SK-N-SH (cell line): ENCODE data around the gene FRAS1. TPM values are rescaled to one million over a fixed set of nuclear protein-coding genes. Genes with fewer than 3 reads are reported as not detected.
"Not testable (repeated sequence)": the region's sequence is repeated elsewhere in the genome, so short reads cannot be mapped to it uniquely, and the experiment has no call there.

Experiments
- CTCF ChIA-PET: fragments of 300-600, 350-600 bp; formaldehyde crosslinking; extraction: SDS; loops from one replicate; lab custom pipeline; 2021; lab: Yijun Ruan, JAX
- POLR2A ChIA-PET: fragments of 350-600 bp; sonication (Branson Sonifier 250); formaldehyde crosslinking; extraction: SDS; loops from one replicate; lab custom pipeline; 2020; ENCODE audit warnings: antibody characterized with exemption, inconsistent platforms; lab: Yijun Ruan, JAX
- DNase-seq: peaks from one replicate; pipeline ENCODE4 v3.0.0; 2012
- H2AFZ ChIP-seq: fragments of 200-600 bp; sonication (generic); 2 replicates; pipeline ENCODE4 v1.8.1; 2016; ENCODE audit warnings: antibody characterized with exemption, mild to moderate bottlenecking, low read depth
- H3F3A ChIP-seq: fragments of 200-600 bp; sonication (generic); replicated peaks from 2 replicates; pipeline ENCODE3; 2016; ENCODE audit warnings: antibody characterized with exemption, mild to moderate bottlenecking; ENCODE audit not compliant: insufficient read depth
- H3K27ac ChIP-seq, 2 experiments: fragments of 200-500 bp in 1 of 2; fragments of 200-600 bp in 1 of 2; sonication (Bioruptor generic) in 1 of 2; sonication (generic), shearing (Covaris generic) in 1 of 2; 2 replicates each; pipeline versions ENCODE4 v1.5.1 to v1.6.1; 2014 to 2016; ENCODE audit warnings: low read depth in 2 of 2, inconsistent platforms in 1 of 2, low read length in 1 of 2, mild to moderate bottlenecking in 1 of 2, mixed read lengths in 1 of 2
- H3K27me3 ChIP-seq: fragments of 200-600 bp; sonication (generic), shearing (Covaris generic); 2 replicates; pipeline ENCODE4 v1.6.1; 2016; ENCODE audit warnings: mixed run types; ENCODE audit not compliant: insufficient read depth
- H3K36me3 ChIP-seq, 2 experiments: fragments of 200-500 bp in 1 of 2; fragments of 200-600 bp in 1 of 2; sonication (Bioruptor generic) in 1 of 2; sonication (generic) in 1 of 2; replicated peaks in 1 of 2; 2 replicates each; pipeline versions ENCODE3 to v1.5.1; 2014 to 2016; ENCODE audit warnings: low read length in 1 of 2, mild to moderate bottlenecking in 1 of 2; ENCODE audit not compliant: insufficient read depth in 2 of 2, control insufficient read depth in 1 of 2
- H3K4me1 ChIP-seq, 2 experiments: fragments of 200-500 bp in 1 of 2; fragments of 200-600 bp in 1 of 2; sonication (Bioruptor generic) in 1 of 2; sonication (generic), shearing (Covaris generic) in 1 of 2; 2 replicates each; pipeline versions ENCODE4 v1.5.1 to v1.6.1; 2014 to 2016; ENCODE audit warnings: low read depth in 1 of 2, low read length in 1 of 2, mixed run types in 1 of 2; ENCODE audit not compliant: insufficient read depth in 2 of 2, control insufficient read depth in 1 of 2
- H3K4me2 ChIP-seq: fragments of 200-600 bp; sonication (generic), shearing (Covaris generic); 2 replicates; pipeline ENCODE4 v1.6.1; 2017; ENCODE audit warnings: mixed run types
- H3K4me3 ChIP-seq, 2 experiments: fragments of 200-500 bp in 1 of 2; fragments of 200-600 bp in 1 of 2; sonication (Bioruptor generic) in 1 of 2; sonication (generic), shearing (Covaris generic) in 1 of 2; 2 replicates each; pipeline versions ENCODE4 v1.5.1 to v1.8.1; 2014 to 2016; ENCODE audit warnings: low read depth in 2 of 2, inconsistent platforms in 1 of 2, low read length in 1 of 2, mild to moderate bottlenecking in 1 of 2, mixed read lengths in 1 of 2, moderate library complexity in 1 of 2
- H3K79me2 ChIP-seq: fragments of 200-600 bp; sonication (generic); 2 replicates; pipeline ENCODE4 v1.8.1; 2017; ENCODE audit warnings: mild to moderate bottlenecking; ENCODE audit not compliant: insufficient read depth
- H3K9ac ChIP-seq: fragments of 200-600 bp; sonication (generic); 2 replicates; pipeline ENCODE4 v1.6.1; 2017; ENCODE audit warnings: mixed run types
- H3K9me2 ChIP-seq: fragments of 200-600 bp; sonication (generic); 2 replicates; pipeline ENCODE4 v1.6.1; 2017; ENCODE audit warnings: mixed run types
- H3K9me3 ChIP-seq: fragments of 200-600 bp; sonication (generic); 2 replicates; pipeline ENCODE4 v1.6.1; 2017; ENCODE audit warnings: mixed run types, mild to moderate bottlenecking, moderate library complexity
- H4K20me1 ChIP-seq: fragments of 200-600 bp; sonication (generic); 2 replicates; pipeline ENCODE4 v1.6.1; 2017; ENCODE audit warnings: mild to moderate bottlenecking, mixed run types; ENCODE audit not compliant: insufficient read depth
- EP300 ChIP-seq, 2 experiments: IDR thresholded peaks; 2 replicates each; pipeline versions ENCODE4 v1.4.0 to v1.6.1; 2012; ENCODE audit warnings: borderline replicate concordance in 1 of 2, low read depth in 1 of 2, low read length in 1 of 2
- EZH2phosphoT487 ChIP-seq: fragments of 200-600 bp; sonication (generic); IDR thresholded peaks from 2 replicates; pipeline ENCODE4 v1.6.1; 2017; ENCODE audit warnings: low read depth, mixed run types, mild to moderate bottlenecking, antibody characterized with exemption, moderate library complexity, borderline replicate concordance
- GABPA ChIP-seq: IDR thresholded peaks from 2 replicates; pipeline ENCODE4 v1.4.0; 2012; ENCODE audit warnings: low read depth, mild to moderate bottlenecking
- POLR2AphosphoS5 ChIP-seq: IDR thresholded peaks from 2 replicates; pipeline ENCODE4 v1.6.1; 2012; ENCODE audit warnings: low read depth, low read length
- RAD21 ChIP-seq: IDR thresholded peaks from 2 replicates; pipeline ENCODE4 v1.6.1; 2012; ENCODE audit warnings: mild to moderate bottlenecking, low read length
- RCOR1 ChIP-seq: fragments of 150-350 bp; IDR thresholded peaks from 2 replicates; pipeline ENCODE4 v1.6.1; 2017; ENCODE audit warnings: antibody characterized with exemption, low read length
- RFX5 ChIP-seq: IDR thresholded peaks from 2 replicates; pipeline ENCODE4 v1.6.1; 2012; ENCODE audit warnings: mild to moderate bottlenecking, improper control_type of control experiment, low read length
- SIN3A ChIP-seq: IDR thresholded peaks from 2 replicates; pipeline ENCODE4 v1.6.1; 2012; ENCODE audit warnings: low read depth, mild to moderate bottlenecking, low read length, moderate library complexity, borderline replicate concordance
- SMC3 ChIP-seq: IDR thresholded peaks from 2 replicates; pipeline ENCODE4 v1.6.1; 2012; ENCODE audit warnings: low read depth, low read length, improper control_type of control experiment
- TAF1 ChIP-seq: IDR thresholded peaks from 2 replicates; pipeline ENCODE4 v1.6.1; 2012; ENCODE audit warnings: low read depth, mild to moderate bottlenecking, low read length, moderate library complexity, borderline replicate concordance
- TCF12 ChIP-seq: IDR thresholded peaks from 2 replicates; pipeline ENCODE4 v1.4.0; 2012
- WGBS: methylation state at CpG from one replicate; pipeline ENCODE4 v1.1.6; 2017; ENCODE audit warnings: low lambda C conversion rate; 5-methylcytosine and 5-hydroxymethylcytosine counted together
- polyA plus RNA-seq, 3 experiments: library from polyadenylated mRNA; depleted of rRNA; stranded (reverse); fragments of >200 nt; gene quantifications; 2 replicates each; pipeline ENCODE4 v1.2.3, GENCODE V29; 2012

The FRAS1 gene
- polyA plus RNA-seq, 1 of the 3 experiments (the other 2 are of a cell fraction), result 8.3 TPM

GRCh38 chr4:78323439-78323838, 266.3 kb downstream of the FRAS1 start:
- DNase-seq, result no peak
- TF ChIP-seq SIN3A (no peak), TAF1 (no peak), GABPA (no peak), RFX5 (no peak), RAD21 (no peak), TCF12 (no peak), SMC3 (no peak), EZH2phosphoT487 (no peak), EP300 (IDR thresholded peaks at IDR 0.05; ENCODE audit: borderline replicate concordance in 1 of 2, low read depth in 1 of 2, low read length in 1 of 2) (no peak)
- Histone ChIP-seq H3K9me2 (no peaks in the 10 kb centered on the region), H4K20me1 (no peaks in the 10 kb centered on the region), H3K4me2 (no peak overlapping the region), H3K4me3 (no peak overlapping the region), H3K27me3 (no peaks in the 10 kb centered on the region), H2AFZ (no peak overlapping the region), H3K9ac (no peak overlapping the region), H3K9me3 (no peaks in the 10 kb centered on the region), H3K4me1 (peaks cover 0 to 10% of the 10 kb centered on the region in 2 experiments; a peak in 2 of 4 replicates), H3F3A (no peaks in the 10 kb centered on the region), H3K36me3 (peaks cover 5 to 20% of the 10 kb centered on the region in 2 experiments), H3K79me2 (no peaks in the 10 kb centered on the region), H3K27ac (no peak overlapping the region)
- 93% methylated on average over 3 of the region's 3 CpGs for WGBS
- POLR2A ChIA-PET, result no interaction called here
- CTCF ChIA-PET, result no interaction called here

- H3K79me2 ChIP-seq, result no peaks in the 10 kb centered on the region
- H3K9ac ChIP-seq, result no peak overlapping the region
- no peaks in the 10 kb centered on the region for H4K20me1 ChIP-seq
- H3K4me2 ChIP-seq, result no peak overlapping the region
- TF ChIP-seq RAD21 (no peak), EP300 (IDR thresholded peaks at IDR 0.05; ENCODE audit: borderline replicate concordance in 1 of 2, low read depth in 1 of 2, low read length in 1 of 2) (peak in 1 of 2 experiments; percentile 74; a peak in 2 of 4 replicates)
- H3F3A ChIP-seq, result no peaks in the 10 kb centered on the region
- peak overlapping the region in 1 of 2 experiments; percentile 73; a peak in 1 of 4 replicates for H3K27ac ChIP-seq
- no peaks in the 10 kb centered on the region for H3K27me3 ChIP-seq
- no peaks in the 10 kb centered on the region for H3K9me3 ChIP-seq
- peaks cover 0 to 10% of the 10 kb centered on the region in 2 experiments; a peak in 2 of 4 replicates for H3K4me1 ChIP-seq
- no peak overlapping the region for H2AFZ ChIP-seq
- POLR2A ChIA-PET, result no interaction called here
- CTCF ChIA-PET, result interaction anchor here (0.9 kb wide), 1 partner anchor 15 kb away, joined by 3 read pairs; no protein-coding TSS in a partner anchor
- H3K9me2 ChIP-seq, result no peaks in the 10 kb centered on the region
- DNase-seq, result no peak
- WGBS, result 65% methylated on average over 1 of the region's 1 CpG
- peaks cover 8 to 9% of the 10 kb centered on the region in 2 experiments for H3K36me3 ChIP-seq
- H3K4me3 ChIP-seq, result no peak overlapping the region
These were observed 267.5 kb downstream of the FRAS1 start for GRCh38 chr4:78324625-78325024.

- Histone ChIP-seq H3F3A (no peaks in the 10 kb centered on the region), H3K4me2 (no peak overlapping the region), H3K4me1 (peaks cover 0 to 10% of the 10 kb centered on the region in 2 experiments; a peak in 2 of 4 replicates), H3K27me3 (no peaks in the 10 kb centered on the region), H3K9ac (no peak overlapping the region), H3K27ac (peak overlapping the region in 1 of 2 experiments; percentile 73; a peak in 1 of 4 replicates), H3K9me2 (no peaks in the 10 kb centered on the region), H3K36me3 (peaks cover 5 to 8% of the 10 kb centered on the region in 2 experiments), H3K9me3 (no peaks in the 10 kb centered on the region), H3K4me3 (no peak overlapping the region), H4K20me1 (no peaks in the 10 kb centered on the region), H2AFZ (no peak overlapping the region), H3K79me2 (no peaks in the 10 kb centered on the region)
- no peak for DNase-seq
- CTCF ChIA-PET, result interaction anchor here (1.4 kb wide), 1 partner anchor 11 kb away, joined by 3 read pairs; no protein-coding TSS in a partner anchor
- POLR2A ChIA-PET, result no interaction called here
- WGBS, result 64% methylated on average over 9 of the region's 9 CpGs
- TF ChIP-seq RCOR1 (peak; percentile 69; the same call in 1 of the 2 replicates), POLR2AphosphoS5 (no peak)
These were observed 268.4 kb downstream of the FRAS1 start for GRCh38 chr4:78325271-78326157.

GRCh38 chr4:78328591-78328990, 271.5 kb downstream of the FRAS1 start:
- H3K4me2 ChIP-seq, H3K4me3 ChIP-seq, H3F3A ChIP-seq, H3K9ac ChIP-seq, POLR2A ChIA-PET, H3K27me3 ChIP-seq, CTCF ChIA-PET, H3K9me3 ChIP-seq, DNase-seq, H3K9me2 ChIP-seq, H2AFZ ChIP-seq, H3K79me2 ChIP-seq, H4K20me1 ChIP-seq, H3K36me3 ChIP-seq, H3K27ac ChIP-seq: not testable (repeated sequence)
- WGBS, result 77% methylated on average over 2 of the region's 2 CpGs
- peaks cover 0 to 10% of the 10 kb centered on the region in 2 experiments; a peak in 2 of 4 replicates for H3K4me1 ChIP-seq
